ENCODE data around the gene WNT5A.

Gene WNT5A

GRCh38 chr3:55435491-55435890 is 51.6 kb downstream of the WNT5A start:
- Histone ChIP-seq H3K9ac (ENCODE audit: low read depth in 1 of 2, low read length in 2 of 2) (no peak overlapping the region), H3K27me3 (ENCODE audit: control insufficient read depth in 2 of 2, insufficient read depth in 2 of 2, low read length in 2 of 2) (no peaks in the 10 kb centered on the region), H3K27ac (ENCODE audit: low read depth in 2 of 2, low read length in 2 of 2) (no peak overlapping the region), H3K36me3 (ENCODE audit: control insufficient read depth in 2 of 2, insufficient read depth in 2 of 2, low read length in 2 of 2) (no peaks in the 10 kb centered on the region), H3K4me3 (ENCODE audit: low read length in 2 of 2) (no peak overlapping the region), H3K9me3 (ENCODE audit: control insufficient read depth in 2 of 2, low read length in 2 of 2) (no peaks in the 10 kb centered on the region), H3K4me1 (ENCODE audit: control insufficient read depth in 2 of 2, insufficient read depth in 2 of 2, low read length in 2 of 2) (no peaks in the 10 kb centered on the region)

- no peaks in the 10 kb centered on the region for H3K36me3 ChIP-seq (ENCODE audit: control insufficient read depth in 2 of 2, insufficient read depth in 2 of 2, low read length in 2 of 2)
- H3K4me3 ChIP-seq (ENCODE audit: low read length in 2 of 2) = no peak overlapping the region
- H3K9me3 ChIP-seq (ENCODE audit: control insufficient read depth in 2 of 2, low read length in 2 of 2) = no peaks in the 10 kb centered on the region
- H3K9ac ChIP-seq (ENCODE audit: low read depth in 1 of 2, low read length in 2 of 2) = no peak overlapping the region
- H3K4me1 ChIP-seq (ENCODE audit: control insufficient read depth in 2 of 2, insufficient read depth in 2 of 2, low read length in 2 of 2) = no peaks in the 10 kb centered on the region
- no peak overlapping the region for H3K27ac ChIP-seq (ENCODE audit: low read depth in 2 of 2, low read length in 2 of 2)
- no peaks in the 10 kb centered on the region for H3K27me3 ChIP-seq (ENCODE audit: control insufficient read depth in 2 of 2, insufficient read depth in 2 of 2, low read length in 2 of 2)
Observed at GRCh38 chr3:55434789-55435188, 52.3 kb downstream of the WNT5A start.

- Histone ChIP-seq H3K4me1 (ENCODE audit: control insufficient read depth in 2 of 2, insufficient read depth in 2 of 2, low read length in 2 of 2) (no peaks in the 10 kb centered on the region), H3K4me3 (ENCODE audit: low read length in 2 of 2) (no peak overlapping the region), H3K27me3 (ENCODE audit: control insufficient read depth in 2 of 2, insufficient read depth in 2 of 2, low read length in 2 of 2) (no peaks in the 10 kb centered on the region), H3K27ac (ENCODE audit: low read depth in 2 of 2, low read length in 2 of 2) (no peak overlapping the region), H3K9ac (ENCODE audit: low read depth in 1 of 2, low read length in 2 of 2) (no peak overlapping the region), H3K36me3 (ENCODE audit: control insufficient read depth in 2 of 2, insufficient read depth in 2 of 2, low read length in 2 of 2) (no peaks in the 10 kb centered on the region), H3K9me3 (ENCODE audit: control insufficient read depth in 2 of 2, low read length in 2 of 2) (no peaks in the 10 kb centered on the region)
Observed at GRCh38 chr3:55431041-55431440, 56.1 kb downstream of the WNT5A start.

- no peak overlapping the region for H3K4me3 ChIP-seq (ENCODE audit: low read length in 2 of 2)
Observed at GRCh38 chr3:55427739-55428138, 59.4 kb downstream of the WNT5A start.

GRCh38 chr3:55426486-55426885 is 60.6 kb downstream of the WNT5A start:
- no peaks in the 10 kb centered on the region for H3K36me3 ChIP-seq (ENCODE audit: control insufficient read depth in 2 of 2, insufficient read depth in 2 of 2, low read length in 2 of 2)
- no peak overlapping the region for H3K27ac ChIP-seq (ENCODE audit: low read depth in 2 of 2, low read length in 2 of 2)
- no peak overlapping the region for H3K9ac ChIP-seq (ENCODE audit: low read depth in 1 of 2, low read length in 2 of 2)
- H3K9me3 ChIP-seq (ENCODE audit: control insufficient read depth in 2 of 2, low read length in 2 of 2) = no peaks in the 10 kb centered on the region
- no peaks in the 10 kb centered on the region for H3K27me3 ChIP-seq (ENCODE audit: control insufficient read depth in 2 of 2, insufficient read depth in 2 of 2, low read length in 2 of 2)
- H3K4me1 ChIP-seq (ENCODE audit: control insufficient read depth in 2 of 2, insufficient read depth in 2 of 2, low read length in 2 of 2) = no peaks in the 10 kb centered on the region
- H3K4me3 ChIP-seq (ENCODE audit: low read length in 2 of 2) = no peak overlapping the region

More at GRCh38 chr3:55427739-55428138, 59.4 kb downstream of the WNT5A start:
- H3K9me3 ChIP-seq (ENCODE audit: control insufficient read depth in 2 of 2, low read length in 2 of 2) = no peaks in the 10 kb centered on the region
- no peak overlapping the region for H3K9ac ChIP-seq (ENCODE audit: low read depth in 1 of 2, low read length in 2 of 2)
- no peaks in the 10 kb centered on the region for H3K36me3 ChIP-seq (ENCODE audit: control insufficient read depth in 2 of 2, insufficient read depth in 2 of 2, low read length in 2 of 2)
- H3K27ac ChIP-seq (ENCODE audit: low read depth in 2 of 2, low read length in 2 of 2) = no peak overlapping the region
- H3K4me1 ChIP-seq (ENCODE audit: control insufficient read depth in 2 of 2, insufficient read depth in 2 of 2, low read length in 2 of 2) = no peaks in the 10 kb centered on the region
- no peaks in the 10 kb centered on the region for H3K27me3 ChIP-seq (ENCODE audit: control insufficient read depth in 2 of 2, insufficient read depth in 2 of 2, low read length in 2 of 2)

- Histone ChIP-seq H3K4me3 (ENCODE audit: low read length in 2 of 2) (no peak overlapping the region), H3K27ac (ENCODE audit: low read depth in 2 of 2, low read length in 2 of 2) (no peak overlapping the region), H3K4me1 (ENCODE audit: control insufficient read depth in 2 of 2, insufficient read depth in 2 of 2, low read length in 2 of 2) (no peaks in the 10 kb centered on the region), H3K27me3 (ENCODE audit: control insufficient read depth in 2 of 2, insufficient read depth in 2 of 2, low read length in 2 of 2) (no peaks in the 10 kb centered on the region), H3K36me3 (ENCODE audit: control insufficient read depth in 2 of 2, insufficient read depth in 2 of 2, low read length in 2 of 2) (no peaks in the 10 kb centered on the region), H3K9me3 (ENCODE audit: control insufficient read depth in 2 of 2, low read length in 2 of 2) (no peaks in the 10 kb centered on the region), H3K9ac (ENCODE audit: low read depth in 1 of 2, low read length in 2 of 2) (no peak overlapping the region)
Observed at GRCh38 chr3:55423782-55424181, 63.3 kb downstream of the WNT5A start.

GRCh38 chr3:55417211-55417610 is 69.9 kb downstream of the WNT5A start:
- H3K27ac ChIP-seq (ENCODE audit: low read depth in 2 of 2, low read length in 2 of 2) = no peak overlapping the region
- no peaks in the 10 kb centered on the region for H3K36me3 ChIP-seq (ENCODE audit: control insufficient read depth in 2 of 2, insufficient read depth in 2 of 2, low read length in 2 of 2)
- no peaks in the 10 kb centered on the region for H3K27me3 ChIP-seq (ENCODE audit: control insufficient read depth in 2 of 2, insufficient read depth in 2 of 2, low read length in 2 of 2)
- H3K4me1 ChIP-seq (ENCODE audit: control insufficient read depth in 2 of 2, insufficient read depth in 2 of 2, low read length in 2 of 2) = peaks cover 0 to 7% of the 10 kb centered on the region in 2 donors
- H3K9ac ChIP-seq (ENCODE audit: low read depth in 1 of 2, low read length in 2 of 2) = no peak overlapping the region
- no peaks in the 10 kb centered on the region for H3K9me3 ChIP-seq (ENCODE audit: control insufficient read depth in 2 of 2, low read length in 2 of 2)
- no peak overlapping the region for H3K4me3 ChIP-seq (ENCODE audit: low read length in 2 of 2)

- Histone ChIP-seq H3K4me1 (ENCODE audit: control insufficient read depth in 2 of 2, insufficient read depth in 2 of 2, low read length in 2 of 2) (peaks cover 0 to 7% of the 10 kb centered on the region in 2 donors), H3K9ac (ENCODE audit: low read depth in 1 of 2, low read length in 2 of 2) (no peak overlapping the region), H3K27me3 (ENCODE audit: control insufficient read depth in 2 of 2, insufficient read depth in 2 of 2, low read length in 2 of 2) (no peaks in the 10 kb centered on the region), H3K27ac (ENCODE audit: low read depth in 2 of 2, low read length in 2 of 2) (no peak overlapping the region), H3K36me3 (ENCODE audit: control insufficient read depth in 2 of 2, insufficient read depth in 2 of 2, low read length in 2 of 2) (no peaks in the 10 kb centered on the region), H3K9me3 (ENCODE audit: control insufficient read depth in 2 of 2, low read length in 2 of 2) (no peaks in the 10 kb centered on the region), H3K4me3 (ENCODE audit: low read length in 2 of 2) (no peak overlapping the region)
Observed at GRCh38 chr3:55416331-55416821, 70.7 kb downstream of the WNT5A start.
